ENCODE measurements around the gene DNAJB8. TPM values are rescaled to one million over a fixed set of nuclear protein-coding genes. Genes with fewer than 3 reads are reported as not detected.

The DNAJB8 gene
- total RNA-seq, 2 experiments from 2014 or later, result not detected

GRCh38 chr3:128504533-128504915, 37.8 kb upstream of the DNAJB8 start:
- peaks cover 63% of the 10 kb centered on the region for H3K27me3 Mint-ChIP-seq
- H3K9me3 Mint-ChIP-seq, result no peaks in the 10 kb centered on the region
- intact Hi-C loops (cut with DNase I, micrococcal nuclease), result no loop called here
- Histone ChIP-seq H3K4me1 (ENCODE audit: insufficient read depth, low read length) (no peaks in the 10 kb centered on the region), H3K36me3 (ENCODE audit: insufficient read depth, low read length) (no peaks in the 10 kb centered on the region), H3K9me3 (ENCODE audit: control insufficient read depth in 1 of 2, insufficient read depth in 1 of 2, low read length in 2 of 2) (no peaks in the 10 kb centered on the region), H3K27me3 (ENCODE audit: control insufficient read depth in 1 of 2, insufficient read depth in 2 of 2, low read length in 2 of 2) (peaks cover 9 to 13% of the 10 kb centered on the region in 2 experiments), H3K27ac (ENCODE audit: low read depth in 1 of 2, low read length in 2 of 2) (no peak overlapping the region), H3K4me3 (ENCODE audit: low read length) (no peak overlapping the region)
- ATAC-seq (ENCODE audit: poor library complexity) (no peak), DNase-seq (no peak)
- H3K4me1 Mint-ChIP-seq (ENCODE audit: low read depth), result no peaks in the 10 kb centered on the region
- no peaks in the 10 kb centered on the region for H3K36me3 Mint-ChIP-seq (ENCODE audit: low read depth)
- no peak overlapping the region for H3K27ac Mint-ChIP-seq
- H3K4me3 Mint-ChIP-seq, result no peak overlapping the region
- no peak for TF ChIP-seq CTCF (IDR thresholded peaks at IDR 0.05)
- ChIA-PET POLR2A (no interaction called here), CTCF (no interaction called here)

GRCh38 chr3:128503751-128504532, 37.3 kb upstream of the DNAJB8 start:
- Histone ChIP-seq H3K27ac (ENCODE audit: low read depth in 1 of 2, low read length in 2 of 2) (no peak overlapping the region), H3K4me1 (ENCODE audit: insufficient read depth, low read length) (no peaks in the 10 kb centered on the region), H3K36me3 (ENCODE audit: insufficient read depth, low read length) (no peaks in the 10 kb centered on the region), H3K9me3 (ENCODE audit: control insufficient read depth in 1 of 2, insufficient read depth in 1 of 2, low read length in 2 of 2) (no peaks in the 10 kb centered on the region), H3K4me3 (ENCODE audit: low read length) (no peak overlapping the region), H3K27me3 (ENCODE audit: control insufficient read depth in 1 of 2, insufficient read depth in 2 of 2, low read length in 2 of 2) (peaks cover 12 to 15% of the 10 kb centered on the region in 2 experiments)
- ChIA-PET CTCF (no interaction called here), POLR2A (no interaction called here)
- H3K4me3 Mint-ChIP-seq, result no peak overlapping the region
- H3K36me3 Mint-ChIP-seq (ENCODE audit: low read depth), result no peaks in the 10 kb centered on the region
- no peaks in the 10 kb centered on the region for H3K4me1 Mint-ChIP-seq (ENCODE audit: low read depth)
- TF ChIP-seq CTCF (IDR thresholded peaks at IDR 0.05), result no peak
- H3K9me3 Mint-ChIP-seq, result no peaks in the 10 kb centered on the region
- ATAC-seq (ENCODE audit: poor library complexity), result no peak
- H3K27me3 Mint-ChIP-seq, result peaks cover 64% of the 10 kb centered on the region
- H3K27ac Mint-ChIP-seq, result no peak overlapping the region
- no peak for DNase-seq
- intact Hi-C loops (cut with DNase I, micrococcal nuclease), result no loop called here

GRCh38 chr3:128503164-128503651, 36.5 kb upstream of the DNAJB8 start:
- Histone ChIP-seq H3K4me3 (ENCODE audit: low read length) (no peak overlapping the region), H3K36me3 (ENCODE audit: insufficient read depth, low read length) (no peaks in the 10 kb centered on the region), H3K9me3 (ENCODE audit: control insufficient read depth in 1 of 2, insufficient read depth in 1 of 2, low read length in 2 of 2) (no peaks in the 10 kb centered on the region), H3K4me1 (ENCODE audit: insufficient read depth, low read length) (no peaks in the 10 kb centered on the region), H3K27me3 (ENCODE audit: control insufficient read depth in 1 of 2, insufficient read depth in 2 of 2, low read length in 2 of 2) (peaks cover 13 to 22% of the 10 kb centered on the region in 2 experiments), H3K27ac (ENCODE audit: low read depth in 1 of 2, low read length in 2 of 2) (no peak overlapping the region)
- H3K27ac Mint-ChIP-seq, result no peak overlapping the region
- no peaks in the 10 kb centered on the region for H3K36me3 Mint-ChIP-seq (ENCODE audit: low read depth)
- DNase-seq, result no peak
- H3K4me1 Mint-ChIP-seq (ENCODE audit: low read depth), result no peaks in the 10 kb centered on the region
- peaks cover 65% of the 10 kb centered on the region for H3K27me3 Mint-ChIP-seq
- ATAC-seq (ENCODE audit: poor library complexity), result no peak
- no peak overlapping the region for H3K4me3 Mint-ChIP-seq
- intact Hi-C loops (cut with DNase I, micrococcal nuclease), result no loop called here
- no peaks in the 10 kb centered on the region for H3K9me3 Mint-ChIP-seq
- ChIA-PET POLR2A (no interaction called here), CTCF (no interaction called here)
- no peak for TF ChIP-seq CTCF (IDR thresholded peaks at IDR 0.05)
